Adipose tissue (tissue), 3 donors: ENCODE measurements around the gene FURIN. TPM values are rescaled to one million over a fixed set of nuclear protein-coding genes. Genes with fewer than 3 reads are reported as not detected.
"Not testable (repeated sequence)": the region's sequence is repeated elsewhere in the genome, so short reads cannot be mapped to it uniquely, and the experiment has no call there.

Source experiments
- H3K27ac ChIP-seq: one replicate; pipeline ENCODE4 v1.5.1; 2013; ENCODE audit warnings: low read depth, low read length
- WGBS, 3 donors: extraction: QIAGEN DNeasy Blood & Tissue Kit; methylation state at CpG; one replicate each; pipeline ENCODE4 v1.1.7; 2013; 5-methylcytosine and 5-hydroxymethylcytosine counted together
- polyA plus RNA-seq, 3 donors: library from polyadenylated mRNA; stranded (reverse); fragments of 200-250 nt; gene quantifications; one replicate each; pipeline ENCODE4 v1.2.3, GENCODE V29; 2013
- donor health status: healthy with polysubstance abuse.
- donor health status: Bipolar disorder and iron deficiency.
- donor health status: healthy.

Gene FURIN
- polyA plus RNA-seq, 3 donors = 57.0 to 93.0 (median 87.1) TPM

DNA sequence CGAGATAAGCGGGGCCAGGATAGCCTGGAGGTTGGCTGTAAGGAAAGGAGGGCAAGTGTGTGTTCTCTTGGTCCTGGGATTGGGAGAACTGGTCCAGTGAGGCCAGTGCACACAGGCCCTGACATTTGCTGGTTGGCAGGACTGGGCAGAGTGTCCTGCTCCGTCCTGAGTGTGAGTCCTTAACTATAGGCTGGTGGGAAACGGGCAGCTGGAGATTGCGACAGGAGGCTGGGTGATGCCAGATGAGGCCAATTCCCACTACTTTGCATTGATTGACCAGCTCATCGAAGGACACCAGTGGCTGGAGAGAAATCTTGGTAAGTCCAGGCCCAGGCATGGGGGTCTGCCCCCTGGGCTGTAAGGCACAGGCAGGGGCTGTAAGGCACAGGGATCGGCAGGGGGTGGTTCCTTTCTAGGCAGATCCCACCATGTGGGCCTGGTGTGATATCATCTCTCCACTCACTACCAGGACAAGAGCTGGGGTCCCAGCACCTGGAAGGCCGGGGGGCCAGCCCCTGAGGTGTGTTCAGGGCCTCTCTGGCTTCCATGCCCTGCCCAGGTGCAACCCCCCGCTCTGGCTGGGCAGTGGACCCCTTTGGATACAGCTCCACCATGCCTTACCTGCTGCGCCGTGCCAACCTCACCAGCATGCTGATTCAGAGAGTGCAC lies 37.9 kb downstream of the FURIN start:
- no peak overlapping the region for H3K27ac ChIP-seq
- WGBS, 3 donors = 74 to 93% (median 92%) methylated on average over 11 of the region's 11 CpGs

DNA sequence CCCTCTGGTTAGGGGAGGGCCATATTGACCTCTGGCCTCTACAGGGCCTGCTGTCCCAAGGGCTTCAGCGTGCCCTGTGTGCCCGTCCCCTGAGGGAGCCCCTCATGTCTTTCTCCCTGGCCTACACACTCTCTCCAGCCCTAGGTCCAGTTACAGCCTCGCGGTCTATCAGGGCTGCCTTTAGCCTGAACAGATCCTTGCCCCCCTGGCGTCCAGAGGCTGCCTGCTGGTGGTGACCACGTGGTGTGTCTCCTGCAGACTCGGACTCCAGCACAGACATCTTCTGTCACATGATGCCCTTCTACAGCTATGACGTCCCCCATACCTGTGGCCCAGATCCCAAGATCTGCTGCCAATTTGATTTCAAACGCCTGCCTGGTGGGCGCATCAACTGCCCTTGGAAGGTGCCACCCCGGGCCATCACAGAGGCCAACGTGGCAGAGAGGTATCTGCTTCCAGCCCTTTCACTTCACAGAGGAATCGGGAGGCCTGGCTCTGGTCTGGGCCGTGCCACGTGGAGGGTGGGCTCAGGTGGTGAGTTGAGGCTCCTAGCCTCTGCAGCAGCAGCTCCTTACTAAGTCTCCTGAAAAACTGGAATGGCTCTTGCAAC lies 38.8 kb downstream of the FURIN start:
- WGBS, 3 donors = 76 to 89% (median 87%) methylated on average over 15 of the region's 15 CpGs
- no peak overlapping the region for H3K27ac ChIP-seq

- WGBS, 3 donors = 60 to 67% (median 61%) methylated on average over 9 of the region's 9 CpGs
- H3K27ac ChIP-seq = no peak overlapping the region
Measured at GRCh38 chr15:90907838-90908507, 39.6 kb downstream of the FURIN start.

DNA sequence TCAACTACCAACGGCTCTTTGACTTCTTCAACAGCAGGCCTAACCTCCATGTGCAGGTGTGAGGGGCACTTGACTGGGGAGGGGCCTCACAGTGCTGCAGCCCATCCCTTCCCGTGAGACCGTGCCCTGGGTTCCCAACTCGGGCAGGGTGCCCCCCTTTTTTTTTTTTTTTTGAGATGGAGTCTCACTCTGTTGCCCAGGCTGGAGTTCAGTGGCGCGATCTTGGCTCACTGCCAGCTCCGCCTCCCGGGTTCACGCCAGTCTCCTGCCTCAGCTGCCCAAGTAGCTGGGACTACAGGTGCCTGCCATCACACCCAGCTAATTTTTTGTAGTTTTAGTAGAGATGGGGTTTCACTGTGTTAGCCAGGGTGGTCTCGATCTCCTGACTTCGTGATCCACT lies 41.1 kb downstream of the FURIN start:
- not testable (repeated sequence) for H3K27ac ChIP-seq

GRCh38 chr15:90909976-90910375 lies 41.6 kb downstream of the FURIN start:
- H3K27ac ChIP-seq = no peak overlapping the region

More for the DNA sequence above, 41.1 kb downstream of the FURIN start:
- whole genome bisulfite sequencing, 3 donors = 80 to 87% (median 81%) methylated on average over 11 of the region's 11 CpGs

DNA sequence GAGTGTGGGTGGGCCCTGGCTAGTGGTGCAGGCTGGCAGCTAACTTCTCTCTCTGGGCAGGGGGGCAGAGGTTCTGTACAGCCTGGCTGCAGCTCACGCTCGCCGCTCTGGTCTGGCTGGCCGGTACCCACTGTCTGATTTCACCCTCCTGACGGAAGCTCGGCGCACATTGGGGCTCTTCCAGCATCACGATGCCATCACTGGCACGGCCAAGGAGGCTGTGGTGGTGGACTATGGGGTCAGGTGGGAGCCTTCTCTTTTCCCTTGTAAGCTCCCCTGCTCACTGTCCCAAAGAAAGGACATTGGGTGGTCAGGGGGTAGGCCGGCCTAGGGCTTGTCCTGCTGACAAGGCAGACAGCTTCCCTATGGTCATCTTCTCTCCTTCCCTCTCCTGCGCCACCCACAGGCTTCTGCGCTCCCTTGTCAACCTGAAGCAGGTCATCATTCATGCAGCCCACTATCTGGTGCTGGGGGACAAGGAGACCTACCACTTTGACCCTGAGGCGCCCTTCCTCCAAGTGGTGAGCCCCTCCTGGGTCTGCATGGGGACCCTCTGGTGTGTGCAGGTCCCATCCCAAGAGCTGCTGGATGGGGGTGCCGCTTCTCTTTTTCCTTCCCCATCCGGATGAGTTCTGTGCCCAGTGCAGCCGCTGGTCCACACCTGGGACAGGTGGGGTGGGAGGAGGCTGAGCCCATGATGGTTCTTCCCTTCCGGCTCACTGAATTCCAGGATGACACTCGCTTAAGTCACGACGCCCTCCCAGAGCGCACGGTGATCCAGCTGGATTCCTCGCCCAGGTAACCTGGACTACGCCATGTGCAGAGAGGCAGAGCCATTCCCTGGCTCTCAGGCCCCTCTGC lies 42.3 kb downstream of the FURIN start:
- no peak overlapping the region for H3K27ac ChIP-seq
- WGBS, 3 donors = 93 to 96% (median 94%) methylated on average over 24 of the region's 24 CpGs

More at GRCh38 chr15:90909976-90910375, 41.6 kb downstream of the FURIN start:
- 89 to 96% (median 93%) methylated on average over 8 of the region's 8 CpGs for WGBS, 3 donors

DNA sequence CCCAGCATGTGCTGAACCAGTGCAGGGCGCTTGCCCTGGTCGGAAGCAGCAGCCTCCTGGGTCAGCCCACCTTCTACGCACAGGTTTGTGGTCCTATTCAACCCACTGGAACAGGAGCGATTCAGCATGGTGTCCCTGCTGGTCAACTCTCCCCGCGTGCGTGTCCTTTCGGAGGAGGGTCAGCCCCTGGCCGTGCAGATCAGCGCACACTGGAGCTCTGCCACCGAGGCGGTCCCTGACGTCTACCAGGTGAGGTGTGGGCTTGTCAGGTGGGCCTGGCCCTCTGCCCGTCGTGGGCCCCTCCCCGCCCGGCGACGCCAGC lies 42.9 kb downstream of the FURIN start:
- H3K27ac ChIP-seq = no peak overlapping the region
- WGBS, 3 donors = 88 to 93% (median 89%) methylated on average over 19 of the region's 19 CpGs

GRCh38 chr15:90911906-90912769 lies 43.8 kb downstream of the FURIN start:
- WGBS, 3 donors = 87 to 92% (median 88%) methylated on average over 30 of the region's 30 CpGs
- no peak overlapping the region for H3K27ac ChIP-seq

GRCh38 chr15:90912770-90913075 lies 44.3 kb downstream of the FURIN start:
- H3K27ac ChIP-seq = no peak overlapping the region
- 88 to 93% (median 90%) methylated on average over 7 of the region's 7 CpGs for WGBS, 3 donors

- WGBS, 3 donors = 93 to 94% (median 93%) methylated on average over 12 of the region's 12 CpGs
- H3K27ac ChIP-seq = no peak overlapping the region
Measured at GRCh38 chr15:90913398-90913944, 45.1 kb downstream of the FURIN start.

GRCh38 chr15:90914305-90915080 lies 46.1 kb downstream of the FURIN start:
- 72 to 89% (median 80%) methylated on average over 22 of the region's 22 CpGs for WGBS, 3 donors
- H3K27ac ChIP-seq = no peak overlapping the region

DNA sequence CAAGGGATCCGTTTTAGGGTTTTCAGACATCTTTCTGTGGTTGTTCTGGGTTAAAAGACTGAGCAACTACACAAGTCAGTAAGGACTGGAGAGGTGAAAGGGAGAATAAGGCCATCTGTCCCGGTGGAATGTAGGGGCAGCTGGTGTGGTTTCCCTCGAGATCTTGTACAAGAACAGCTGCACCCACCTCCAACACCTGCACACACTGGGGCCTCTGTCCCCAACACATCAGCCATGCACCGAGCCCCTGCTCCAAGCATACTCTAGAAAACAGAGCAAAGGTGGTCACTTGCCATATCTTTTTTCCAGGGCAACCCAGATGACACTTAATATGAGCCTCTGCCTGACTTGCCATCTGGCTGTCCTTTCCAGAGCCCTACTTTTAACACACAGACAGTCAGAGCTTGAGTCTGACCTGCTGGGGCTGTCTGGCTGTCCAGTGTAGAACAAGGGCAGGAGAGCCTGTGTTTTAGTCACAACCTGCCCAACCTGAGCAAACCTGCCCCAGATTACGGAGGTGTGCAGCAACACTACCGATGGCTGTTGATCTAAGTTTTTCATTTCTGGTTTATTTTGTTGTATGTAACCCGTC lies 46.9 kb downstream of the FURIN start:
- H3K27ac ChIP-seq = no peak overlapping the region

GRCh38 chr15:90915808-90916440 lies 47.5 kb downstream of the FURIN start:
- WGBS, 3 donors = 52 to 75% (median 62%) methylated on average over 20 to 25 of the region's 25 CpGs
- H3K27ac ChIP-seq = no peak overlapping the region

More for the DNA sequence above, 46.9 kb downstream of the FURIN start:
- WGBS, 3 donors = 65 to 74% (median 68%) methylated on average over 7 of the region's 7 CpGs

DNA sequence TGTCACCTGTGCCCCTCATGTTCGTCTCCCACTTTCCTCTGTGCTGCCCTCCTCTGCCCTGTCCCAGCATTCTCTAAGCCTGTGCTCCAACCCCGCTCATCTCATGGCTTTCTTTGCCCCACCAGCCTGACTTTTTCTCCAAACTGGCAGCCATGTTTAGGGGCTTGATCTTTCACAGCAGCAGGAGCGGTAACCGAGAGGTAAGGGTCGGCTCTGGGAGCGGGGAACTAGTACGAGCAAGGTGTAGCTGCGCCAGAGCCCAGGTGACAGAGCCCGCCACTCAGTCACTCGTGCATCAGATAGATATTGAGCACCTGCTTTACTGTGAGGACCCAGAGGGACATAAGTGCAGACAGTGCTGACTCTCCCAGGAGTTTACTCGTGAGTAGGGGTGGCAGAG lies 48.1 kb downstream of the FURIN start:
- H3K27ac ChIP-seq = no peak overlapping the region
- WGBS, 3 donors = 78 to 90% (median 79%) methylated on average over 11 of the region's 11 CpGs

- WGBS, 3 donors = 93 to 96% (median 94%) methylated on average over 12 of the region's 12 CpGs
- no peak overlapping the region for H3K27ac ChIP-seq
Measured at GRCh38 chr15:90917569-90917968, 49.2 kb downstream of the FURIN start.

DNA sequence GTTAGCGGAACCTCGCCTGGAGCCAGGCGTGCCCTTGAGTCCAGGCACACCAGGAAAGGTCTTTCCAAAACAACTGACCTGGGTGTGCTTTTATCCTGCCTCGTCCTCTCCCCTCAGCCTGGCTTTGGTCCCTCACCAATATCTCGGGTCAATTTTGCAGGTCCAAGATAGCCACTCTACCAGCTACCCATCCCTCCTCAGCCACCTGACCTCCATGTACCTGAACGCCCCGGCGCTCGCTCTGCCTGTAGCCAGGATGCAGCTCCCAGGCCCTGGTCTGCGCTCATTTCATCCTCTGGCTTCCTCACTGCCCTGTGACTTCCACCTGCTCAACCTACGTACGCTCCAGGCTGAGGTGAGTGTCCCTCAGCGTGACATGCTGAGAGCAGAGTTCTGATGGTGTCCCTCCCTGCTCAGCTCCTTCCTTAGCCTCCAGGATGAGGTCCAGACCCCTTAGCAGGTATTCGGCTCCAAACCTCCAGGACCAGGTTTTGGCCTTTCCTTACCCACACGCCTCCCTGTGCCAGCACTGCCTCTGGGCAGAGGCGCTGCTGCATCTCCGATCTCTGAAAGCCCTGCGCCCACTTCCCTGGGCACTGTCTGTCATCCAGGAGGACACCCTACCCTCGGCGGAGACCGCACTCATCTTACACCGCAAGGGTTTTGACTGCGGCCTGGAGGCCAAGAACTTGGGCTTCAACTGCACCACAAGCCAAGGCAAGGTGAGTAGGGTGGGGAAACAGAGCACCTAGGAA lies 49.8 kb downstream of the FURIN start:
- H3K27ac ChIP-seq = no peak overlapping the region
- 93 to 97% (median 97%) methylated on average over 23 of the region's 23 CpGs for WGBS, 3 donors
